ENCODE measurements around the gene ATP2A1.
A peak's percentile ranks its signal among the peaks of the same experiment; 100 is the strongest.

The ATP2A1 gene

GRCh38 chr16:28878083-28878926, at the start of gene ATP2A1:
ATP2A1 (plus strand) TSS chr16:28878488; CDS start chr16:28878672, 184 bp downstream.
- no peak for DNase-seq (ENCODE audit: low spot score)

GRCh38 chr16:28829747-28830146, 48.5 kb upstream of the ATP2A1 start:
- DNase-seq (ENCODE audit: low spot score) = no peak

GRCh38 chr16:28830531-28830930, 47.8 kb upstream of the ATP2A1 start:
- DNase-seq (ENCODE audit: low spot score) = no peak

GRCh38 chr16:28834349-28834748, 43.9 kb upstream of the ATP2A1 start:
- no peak for DNase-seq (ENCODE audit: low spot score)

GRCh38 chr16:28834873-28835863, 43.1 kb upstream of the ATP2A1 start:
- no peak for DNase-seq (ENCODE audit: low spot score)

- no peak for DNase-seq (ENCODE audit: low spot score)
These were observed 42.2 kb upstream of the ATP2A1 start for GRCh38 chr16:28835864-28836760.

GRCh38 chr16:28836761-28837064, 41.6 kb upstream of the ATP2A1 start:
- no peak for DNase-seq (ENCODE audit: low spot score)

- DNase-seq (ENCODE audit: low spot score) = no peak
These were observed 40.4 kb upstream of the ATP2A1 start for GRCh38 chr16:28837672-28838557.

- no peak for DNase-seq (ENCODE audit: low spot score)
These were observed 39.8 kb upstream of the ATP2A1 start for GRCh38 chr16:28838558-28838918.

- DNase-seq (ENCODE audit: low spot score) = no peak
These were observed 39.2 kb upstream of the ATP2A1 start for GRCh38 chr16:28839004-28839639.

- DNase-seq (ENCODE audit: low spot score) = no peak
These were observed 38.4 kb upstream of the ATP2A1 start for GRCh38 chr16:28839899-28840298.

GRCh38 chr16:28842696-28843095, 35.6 kb upstream of the ATP2A1 start:
- no peak for DNase-seq (ENCODE audit: low spot score)

GRCh38 chr16:28843766-28844165, 34.5 kb upstream of the ATP2A1 start:
- DNase-seq (ENCODE audit: low spot score) = no peak

GRCh38 chr16:28844226-28844885, 33.9 kb upstream of the ATP2A1 start:
- DNase-seq (ENCODE audit: low spot score) = no peak

- no peak for DNase-seq (ENCODE audit: low spot score)
These were observed 33.0 kb upstream of the ATP2A1 start for GRCh38 chr16:28845293-28845692.

- DNase-seq (ENCODE audit: low spot score) = no peak
These were observed 32.6 kb upstream of the ATP2A1 start for GRCh38 chr16:28845761-28846079.

GRCh38 chr16:28846080-28846932, 32.0 kb upstream of the ATP2A1 start, which contains the start of gene TUFM:
TUFM (minus strand) TSS chr16:28846348; CDS start chr16:28846269, 79 bp downstream.
- peak; percentile 100 for DNase-seq (ENCODE audit: low spot score)

- peak; percentile 24 for DNase-seq (ENCODE audit: low spot score)
These were observed 31.4 kb upstream of the ATP2A1 start for GRCh38 chr16:28846933-28847273.

- DNase-seq (ENCODE audit: low spot score) = no peak
These were observed 19.9 kb upstream of the ATP2A1 start for GRCh38 chr16:28858421-28858820.
